ENCODE measurements around the gene COL1A1. TPM values are rescaled to one million over a fixed set of nuclear protein-coding genes. Genes with fewer than 3 reads are reported as not detected.

Gene COL1A1
- total and polyA plus RNA-seq, 2 of the 13 experiments (the other 11 are each of a cell fraction or from before 2014, with no cell fraction given) = 0.05 TPM; not detected in 1

DNA sequence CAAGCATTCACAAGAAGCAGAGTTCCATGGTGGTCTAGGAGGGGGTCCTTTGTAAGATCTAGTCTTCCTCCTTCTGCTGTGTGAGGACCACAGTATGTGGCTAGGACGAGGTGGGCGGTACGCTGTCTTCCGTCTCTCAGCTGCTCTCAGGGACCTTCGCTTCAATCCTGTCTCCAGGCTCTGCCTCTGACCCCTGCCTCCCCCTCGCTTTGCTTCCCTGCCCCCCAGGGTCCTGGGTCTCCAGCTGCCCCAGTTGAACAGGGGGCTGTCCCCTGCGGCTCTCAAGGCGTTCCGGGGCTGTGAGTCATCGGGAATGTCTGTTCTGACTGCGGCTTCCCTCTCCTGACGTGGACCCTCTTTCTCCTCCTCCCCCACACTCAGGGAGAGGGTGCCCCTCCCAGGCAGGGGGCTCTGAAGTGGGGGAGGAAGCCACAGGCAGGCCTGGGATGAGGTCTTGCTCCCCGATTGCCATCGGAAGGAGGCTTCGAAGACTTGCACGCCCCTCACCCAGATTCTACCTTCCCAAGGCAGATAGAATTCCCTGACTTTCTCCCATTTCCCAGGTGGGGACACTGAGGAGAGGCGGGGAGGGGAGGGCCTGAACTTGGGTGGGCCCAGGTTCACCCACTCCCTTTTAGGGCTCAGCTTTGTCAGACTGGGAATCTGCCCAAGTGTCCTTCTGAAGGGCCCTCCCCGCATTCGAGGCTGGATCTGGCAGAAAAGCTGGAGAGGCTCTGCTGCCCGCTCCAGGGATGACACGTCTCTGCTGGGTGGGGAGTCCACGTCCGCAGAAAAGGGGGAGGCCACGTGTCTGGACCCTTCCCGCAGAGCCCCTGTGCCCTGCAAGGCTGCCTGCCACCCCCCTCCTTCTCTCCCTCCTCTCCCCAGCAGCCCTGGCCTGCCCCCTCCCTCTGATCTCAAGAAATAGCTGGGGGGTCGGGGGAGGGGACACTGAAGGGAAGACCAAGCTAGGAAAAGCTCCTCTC, 9.1 kb upstream of the COL1A1 start (continued):
- TF ChIP-seq, protein P1, sequence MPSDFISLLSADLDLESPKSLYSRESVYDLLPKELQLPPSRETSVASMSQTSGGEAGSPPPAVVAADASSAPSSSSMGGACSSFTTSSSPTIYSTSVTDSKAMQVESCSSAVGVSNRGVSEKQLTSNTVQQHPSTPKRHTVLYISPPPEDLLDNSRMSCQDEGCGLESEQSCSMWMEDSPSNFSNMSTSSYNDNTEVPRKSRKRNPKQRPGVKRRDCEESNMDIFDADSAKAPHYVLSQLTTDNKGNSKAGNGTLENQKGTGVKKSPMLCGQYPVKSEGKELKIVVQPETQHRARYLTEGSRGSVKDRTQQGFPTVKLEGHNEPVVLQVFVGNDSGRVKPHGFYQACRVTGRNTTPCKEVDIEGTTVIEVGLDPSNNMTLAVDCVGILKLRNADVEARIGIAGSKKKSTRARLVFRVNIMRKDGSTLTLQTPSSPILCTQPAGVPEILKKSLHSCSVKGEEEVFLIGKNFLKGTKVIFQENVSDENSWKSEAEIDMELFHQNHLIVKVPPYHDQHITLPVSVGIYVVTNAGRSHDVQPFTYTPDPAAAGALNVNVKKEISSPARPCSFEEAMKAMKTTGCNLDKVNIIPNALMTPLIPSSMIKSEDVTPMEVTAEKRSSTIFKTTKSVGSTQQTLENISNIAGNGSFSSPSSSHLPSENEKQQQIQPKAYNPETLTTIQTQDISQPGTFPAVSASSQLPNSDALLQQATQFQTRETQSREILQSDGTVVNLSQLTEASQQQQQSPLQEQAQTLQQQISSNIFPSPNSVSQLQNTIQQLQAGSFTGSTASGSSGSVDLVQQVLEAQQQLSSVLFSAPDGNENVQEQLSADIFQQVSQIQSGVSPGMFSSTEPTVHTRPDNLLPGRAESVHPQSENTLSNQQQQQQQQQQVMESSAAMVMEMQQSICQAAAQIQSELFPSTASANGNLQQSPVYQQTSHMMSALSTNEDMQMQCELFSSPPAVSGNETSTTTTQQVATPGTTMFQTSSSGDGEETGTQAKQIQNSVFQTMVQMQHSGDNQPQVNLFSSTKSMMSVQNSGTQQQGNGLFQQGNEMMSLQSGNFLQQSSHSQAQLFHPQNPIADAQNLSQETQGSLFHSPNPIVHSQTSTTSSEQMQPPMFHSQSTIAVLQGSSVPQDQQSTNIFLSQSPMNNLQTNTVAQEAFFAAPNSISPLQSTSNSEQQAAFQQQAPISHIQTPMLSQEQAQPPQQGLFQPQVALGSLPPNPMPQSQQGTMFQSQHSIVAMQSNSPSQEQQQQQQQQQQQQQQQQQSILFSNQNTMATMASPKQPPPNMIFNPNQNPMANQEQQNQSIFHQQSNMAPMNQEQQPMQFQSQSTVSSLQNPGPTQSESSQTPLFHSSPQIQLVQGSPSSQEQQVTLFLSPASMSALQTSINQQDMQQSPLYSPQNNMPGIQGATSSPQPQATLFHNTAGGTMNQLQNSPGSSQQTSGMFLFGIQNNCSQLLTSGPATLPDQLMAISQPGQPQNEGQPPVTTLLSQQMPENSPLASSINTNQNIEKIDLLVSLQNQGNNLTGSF (CRISPR knock-in tag; IDR thresholded peaks at IDR 0.05) = no peak
- TF ChIP-seq HOXA5 (CRISPR knock-in tag; IDR thresholded peaks at IDR 0.05) (no peak), ZNF761 (CRISPR knock-in tag; conservative IDR thresholded peaks at IDR 0.05) (no peak), KDM3A (CRISPR knock-in tag; IDR thresholded peaks at IDR 0.05; ENCODE audit: low read depth) (no peak), SMAD1 (CRISPR knock-in tag; IDR thresholded peaks at IDR 0.05; ENCODE audit: borderline replicate concordance, low read depth) (no peak), ZNF737 (CRISPR knock-in tag; IDR thresholded peaks at IDR 0.05; ENCODE audit: borderline replicate concordance) (no peak), ZNF780A (CRISPR knock-in tag; IDR thresholded peaks at IDR 0.05) (no peak), GATAD2A (CRISPR knock-in tag; IDR thresholded peaks at IDR 0.05) (0 out of 2 replicates have a peak, but pooled peaks have one; percentile 19), SMYD3 (CRISPR knock-in tag; IDR thresholded peaks at IDR 0.05) (no peak), RBM22 (optimal IDR thresholded peaks at IDR 0.05; ENCODE audit: low read length) (no peak), RFX1 (IDR thresholded peaks at IDR 0.05) (no peak), ZSCAN30 (CRISPR knock-in tag; IDR thresholded peaks at IDR 0.05) (no peak)
- TF ChIP-seq, protein P2, sequence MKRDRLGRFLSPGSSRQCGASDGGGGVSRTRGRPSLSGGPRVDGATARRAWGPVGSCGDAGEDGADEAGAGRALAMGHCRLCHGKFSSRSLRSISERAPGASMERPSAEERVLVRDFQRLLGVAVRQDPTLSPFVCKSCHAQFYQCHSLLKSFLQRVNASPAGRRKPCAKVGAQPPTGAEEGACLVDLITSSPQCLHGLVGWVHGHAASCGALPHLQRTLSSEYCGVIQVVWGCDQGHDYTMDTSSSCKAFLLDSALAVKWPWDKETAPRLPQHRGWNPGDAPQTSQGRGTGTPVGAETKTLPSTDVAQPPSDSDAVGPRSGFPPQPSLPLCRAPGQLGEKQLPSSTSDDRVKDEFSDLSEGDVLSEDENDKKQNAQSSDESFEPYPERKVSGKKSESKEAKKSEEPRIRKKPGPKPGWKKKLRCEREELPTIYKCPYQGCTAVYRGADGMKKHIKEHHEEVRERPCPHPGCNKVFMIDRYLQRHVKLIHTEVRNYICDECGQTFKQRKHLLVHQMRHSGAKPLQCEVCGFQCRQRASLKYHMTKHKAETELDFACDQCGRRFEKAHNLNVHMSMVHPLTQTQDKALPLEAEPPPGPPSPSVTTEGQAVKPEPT (CRISPR knock-in tag; IDR thresholded peaks at IDR 0.05; ENCODE audit: low read depth) = no peak
- TF ChIP-seq, protein P3, sequence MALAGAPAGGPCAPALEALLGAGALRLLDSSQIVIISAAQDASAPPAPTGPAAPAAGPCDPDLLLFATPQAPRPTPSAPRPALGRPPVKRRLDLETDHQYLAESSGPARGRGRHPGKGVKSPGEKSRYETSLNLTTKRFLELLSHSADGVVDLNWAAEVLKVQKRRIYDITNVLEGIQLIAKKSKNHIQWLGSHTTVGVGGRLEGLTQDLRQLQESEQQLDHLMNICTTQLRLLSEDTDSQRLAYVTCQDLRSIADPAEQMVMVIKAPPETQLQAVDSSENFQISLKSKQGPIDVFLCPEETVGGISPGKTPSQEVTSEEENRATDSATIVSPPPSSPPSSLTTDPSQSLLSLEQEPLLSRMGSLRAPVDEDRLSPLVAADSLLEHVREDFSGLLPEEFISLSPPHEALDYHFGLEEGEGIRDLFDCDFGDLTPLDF (CRISPR knock-in tag; IDR thresholded peaks at IDR 0.05) = no peak
- TF ChIP-seq, protein P4, sequence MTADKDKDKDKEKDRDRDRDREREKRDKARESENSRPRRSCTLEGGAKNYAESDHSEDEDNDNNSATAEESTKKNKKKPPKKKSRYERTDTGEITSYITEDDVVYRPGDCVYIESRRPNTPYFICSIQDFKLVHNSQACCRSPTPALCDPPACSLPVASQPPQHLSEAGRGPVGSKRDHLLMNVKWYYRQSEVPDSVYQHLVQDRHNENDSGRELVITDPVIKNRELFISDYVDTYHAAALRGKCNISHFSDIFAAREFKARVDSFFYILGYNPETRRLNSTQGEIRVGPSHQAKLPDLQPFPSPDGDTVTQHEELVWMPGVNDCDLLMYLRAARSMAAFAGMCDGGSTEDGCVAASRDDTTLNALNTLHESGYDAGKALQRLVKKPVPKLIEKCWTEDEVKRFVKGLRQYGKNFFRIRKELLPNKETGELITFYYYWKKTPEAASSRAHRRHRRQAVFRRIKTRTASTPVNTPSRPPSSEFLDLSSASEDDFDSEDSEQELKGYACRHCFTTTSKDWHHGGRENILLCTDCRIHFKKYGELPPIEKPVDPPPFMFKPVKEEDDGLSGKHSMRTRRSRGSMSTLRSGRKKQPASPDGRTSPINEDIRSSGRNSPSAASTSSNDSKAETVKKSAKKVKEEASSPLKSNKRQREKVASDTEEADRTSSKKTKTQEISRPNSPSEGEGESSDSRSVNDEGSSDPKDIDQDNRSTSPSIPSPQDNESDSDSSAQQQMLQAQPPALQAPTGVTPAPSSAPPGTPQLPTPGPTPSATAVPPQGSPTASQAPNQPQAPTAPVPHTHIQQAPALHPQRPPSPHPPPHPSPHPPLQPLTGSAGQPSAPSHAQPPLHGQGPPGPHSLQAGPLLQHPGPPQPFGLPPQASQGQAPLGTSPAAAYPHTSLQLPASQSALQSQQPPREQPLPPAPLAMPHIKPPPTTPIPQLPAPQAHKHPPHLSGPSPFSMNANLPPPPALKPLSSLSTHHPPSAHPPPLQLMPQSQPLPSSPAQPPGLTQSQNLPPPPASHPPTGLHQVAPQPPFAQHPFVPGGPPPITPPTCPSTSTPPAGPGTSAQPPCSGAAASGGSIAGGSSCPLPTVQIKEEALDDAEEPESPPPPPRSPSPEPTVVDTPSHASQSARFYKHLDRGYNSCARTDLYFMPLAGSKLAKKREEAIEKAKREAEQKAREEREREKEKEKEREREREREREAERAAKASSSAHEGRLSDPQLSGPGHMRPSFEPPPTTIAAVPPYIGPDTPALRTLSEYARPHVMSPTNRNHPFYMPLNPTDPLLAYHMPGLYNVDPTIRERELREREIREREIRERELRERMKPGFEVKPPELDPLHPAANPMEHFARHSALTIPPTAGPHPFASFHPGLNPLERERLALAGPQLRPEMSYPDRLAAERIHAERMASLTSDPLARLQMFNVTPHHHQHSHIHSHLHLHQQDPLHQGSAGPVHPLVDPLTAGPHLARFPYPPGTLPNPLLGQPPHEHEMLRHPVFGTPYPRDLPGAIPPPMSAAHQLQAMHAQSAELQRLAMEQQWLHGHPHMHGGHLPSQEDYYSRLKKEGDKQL (CRISPR knock-in tag; IDR thresholded peaks at IDR 0.05; ENCODE audit: low read depth) = peak; percentile 17; the same call in 1 of the 2 replicates
